Neuronal stem cell (in vitro differentiated cells): ENCODE results near the gene KRT34.
A peak's percentile ranks its signal among the peaks of the same experiment; 100 is the strongest.

Experiments
- DNase-seq: peaks from one replicate; pipeline ENCODE4 v3.0.0-alpha.2; 2013; ENCODE audit warnings: low spot score
- H2AFZ ChIP-seq: one replicate; pipeline ENCODE4 v1.6.1; 2013; ENCODE audit warnings: mild to moderate bottlenecking, low read length, inconsistent platforms
- H2AK5ac ChIP-seq: 2 replicates; pipeline ENCODE4 v1.6.1; 2013; ENCODE audit warnings: low read depth, mild to moderate bottlenecking, inconsistent platforms, low read length, moderate library complexity, mixed read lengths
- H2BK120ac ChIP-seq: 2 replicates; pipeline ENCODE4 v1.6.1; 2013; ENCODE audit warnings: low read depth, mild to moderate bottlenecking, inconsistent platforms, low read length, moderate library complexity, mixed read lengths
- H2BK12ac ChIP-seq: one replicate; pipeline ENCODE4 v1.6.1; 2013; ENCODE audit warnings: low read length, inconsistent platforms
- H2BK15ac ChIP-seq: 2 replicates; pipeline ENCODE4 v1.6.1; 2013; ENCODE audit warnings: mild to moderate bottlenecking, low read length, inconsistent platforms, mixed read lengths
- H2BK5ac ChIP-seq: one replicate; pipeline ENCODE4 v1.6.1; 2013; ENCODE audit warnings: inconsistent platforms, mild to moderate bottlenecking, low read length, moderate library complexity
- H3K14ac ChIP-seq: one replicate; pipeline ENCODE4 v1.6.1; 2013; ENCODE audit warnings: low read length, inconsistent platforms
- H3K18ac ChIP-seq: 2 replicates; pipeline ENCODE4 v1.6.1; 2013; ENCODE audit warnings: low read length, inconsistent platforms
- H3K23ac ChIP-seq: 2 replicates; pipeline ENCODE4 v1.6.1; 2013; ENCODE audit warnings: low read depth, mild to moderate bottlenecking, mixed read lengths, low read length, inconsistent platforms; ENCODE audit not compliant: poor library complexity
- H3K27ac ChIP-seq: replicated peaks from 3 replicates; pipeline ENCODE4 v1.5.1; 2013; ENCODE audit warnings: low read length, inconsistent platforms
- H3K27me3 ChIP-seq, 3 experiments: 2 replicates each; pipeline ENCODE4 v1.6.1; 2013; ENCODE audit warnings: low read length in 3 of 3, mild to moderate bottlenecking in 2 of 3, inconsistent platforms in 1 of 3, low read depth in 1 of 3, mixed read lengths in 1 of 3, moderate library complexity in 1 of 3; ENCODE audit not compliant: control insufficient read depth in 3 of 3, insufficient read depth in 3 of 3
- H3K36me3 ChIP-seq, 2 donors: replicated peaks in 1 of 2; 2 replicates each; pipeline ENCODE4 v1.6.1; 2013; ENCODE audit warnings: low read length in 2 of 2; ENCODE audit not compliant: control insufficient read depth in 2 of 2, insufficient read depth in 2 of 2
- H3K4ac ChIP-seq: 2 replicates; pipeline ENCODE4 v1.6.1; 2013; ENCODE audit warnings: inconsistent platforms, mild to moderate bottlenecking, low read length, moderate library complexity
- H3K4me1 ChIP-seq, 2 donors: 1 replicate in 1 of 2; 2 replicates in 1 of 2; pipeline ENCODE4 v1.6.1; 2013; ENCODE audit warnings: low read length in 2 of 2, low read depth in 1 of 2; ENCODE audit not compliant: control insufficient read depth in 2 of 2, insufficient read depth in 1 of 2
- H3K4me2 ChIP-seq: one replicate; pipeline ENCODE4 v1.6.1; 2013; ENCODE audit warnings: mild to moderate bottlenecking, low read length, inconsistent platforms; ENCODE audit not compliant: insufficient read depth, poor library complexity, severe bottlenecking
- H3K4me3 ChIP-seq, 2 donors: 2 replicates each; pipeline ENCODE4 v1.5.1; 2013; ENCODE audit warnings: low read length in 2 of 2, mild to moderate bottlenecking in 2 of 2, inconsistent platforms in 1 of 2, moderate library complexity in 1 of 2
- H3K79me1 ChIP-seq: one replicate; pipeline ENCODE4 v1.6.1; 2013; ENCODE audit warnings: low read depth, mild to moderate bottlenecking, inconsistent platforms, low read length, moderate library complexity
- H3K9ac ChIP-seq: one replicate; pipeline ENCODE4 v1.6.1; 2013; ENCODE audit warnings: mild to moderate bottlenecking, low read depth, low read length, inconsistent platforms; ENCODE audit not compliant: poor library complexity
- H3K9me3 ChIP-seq, 2 donors: replicated peaks in 1 of 2; 2 replicates each; pipeline versions ENCODE3 to v1.6.1; 2013; ENCODE audit warnings: low read length in 2 of 2, mild to moderate bottlenecking in 2 of 2, inconsistent platforms in 1 of 2, low read depth in 1 of 2, mixed read lengths in 1 of 2, moderate library complexity in 1 of 2; ENCODE audit not compliant: control insufficient read depth in 2 of 2, insufficient read depth in 1 of 2
- H4K8ac ChIP-seq: one replicate; pipeline ENCODE4 v1.6.1; 2013; ENCODE audit warnings: low read depth, mild to moderate bottlenecking, inconsistent platforms, low read length, moderate library complexity
- H4K91ac ChIP-seq: one replicate; pipeline ENCODE4 v1.6.1; 2013; ENCODE audit warnings: low read length, low read depth, mild to moderate bottlenecking, inconsistent platforms; ENCODE audit not compliant: poor library complexity
- WGBS, 2 donors: extraction: QIAGEN DNeasy Blood & Tissue Kit; methylation state at CpG; one replicate each; pipeline ENCODE4 v1.1.7; 2013; ENCODE audit warnings: missing lambda C conversion rate in 2 of 2, mixed read lengths in 1 of 2; ENCODE audit not compliant: insufficient read length in 2 of 2, insufficient replicate concordance in 1 of 2; ENCODE audit errors: extremely low coverage in 2 of 2; 5-methylcytosine and 5-hydroxymethylcytosine counted together

KRT34 gene

GRCh38 chr17:41339571-41340172 lies 42.4 kb downstream of the KRT34 start:
- Histone ChIP-seq H3K27me3 (no peaks in the 10 kb centered on the region), H2AK5ac (no peak overlapping the region), H4K91ac (no peak overlapping the region), H3K18ac (no peak overlapping the region), H2BK5ac (no peak overlapping the region), H2BK15ac (no peak overlapping the region), H2BK12ac (no peak overlapping the region), H3K4me1 (no peaks in the 10 kb centered on the region), H2AFZ (no peak overlapping the region), H3K4me2 (no peak overlapping the region), H3K14ac (no peak overlapping the region), H4K8ac (no peak overlapping the region), H3K9me3 (peaks cover 0 to 3% of the 10 kb centered on the region in 2 donors), H3K4ac (no peak overlapping the region), H3K23ac (no peak overlapping the region), H3K27ac (no peak overlapping the region), H3K9ac (no peak overlapping the region), H2BK120ac (no peak overlapping the region), H3K4me3 (no peak overlapping the region), H3K36me3 (no peaks in the 10 kb centered on the region), H3K79me1 (no peaks in the 10 kb centered on the region)
- no CpG with 5 or more reads among the region's 2 CpGs for WGBS, 2 donors
- no peak for DNase-seq

- Histone ChIP-seq H3K4me3 (no peak overlapping the region), H3K4me1 (no peaks in the 10 kb centered on the region), H2BK120ac (no peak overlapping the region), H3K4ac (no peak overlapping the region), H3K79me1 (no peaks in the 10 kb centered on the region), H2BK12ac (no peak overlapping the region), H3K36me3 (no peaks in the 10 kb centered on the region), H3K27ac (no peak overlapping the region), H3K9me3 (peaks cover 0 to 3% of the 10 kb centered on the region in 2 donors), H3K18ac (no peak overlapping the region), H2AK5ac (no peak overlapping the region), H4K8ac (no peak overlapping the region), H3K4me2 (no peak overlapping the region), H2BK5ac (no peak overlapping the region), H3K9ac (no peak overlapping the region), H3K23ac (no peak overlapping the region), H4K91ac (no peak overlapping the region), H3K27me3 (no peaks in the 10 kb centered on the region), H3K14ac (no peak overlapping the region), H2BK15ac (no peak overlapping the region), H2AFZ (no peak overlapping the region)
- DNase-seq, result no peak
- WGBS, 2 donors, result no CpG with 5 or more reads among the region's 5 CpGs
Observed at GRCh38 chr17:41338961-41339485, 43.1 kb downstream of the KRT34 start.

- Histone ChIP-seq H2AK5ac (no peak overlapping the region), H3K27ac (no peak overlapping the region), H3K23ac (no peak overlapping the region), H2BK12ac (no peak overlapping the region), H3K79me1 (no peaks in the 10 kb centered on the region), H3K4me2 (no peak overlapping the region), H4K91ac (no peak overlapping the region), H3K9me3 (no peaks in the 10 kb centered on the region), H3K18ac (peak overlapping the region; percentile 60), H2BK120ac (no peak overlapping the region), H3K14ac (no peak overlapping the region), H3K4me3 (no peak overlapping the region), H2AFZ (no peak overlapping the region), H4K8ac (no peak overlapping the region), H3K27me3 (no peaks in the 10 kb centered on the region), H3K36me3 (no peaks in the 10 kb centered on the region), H2BK15ac (no peak overlapping the region), H2BK5ac (no peak overlapping the region), H3K4me1 (no peaks in the 10 kb centered on the region), H3K4ac (no peak overlapping the region), H3K9ac (no peak overlapping the region)
- DNase-seq, result no peak
- WGBS, 2 donors, result no CpG with 5 or more reads among the region's 1 CpG
Observed at GRCh38 chr17:41335747-41336146, 46.4 kb downstream of the KRT34 start.

DNA sequence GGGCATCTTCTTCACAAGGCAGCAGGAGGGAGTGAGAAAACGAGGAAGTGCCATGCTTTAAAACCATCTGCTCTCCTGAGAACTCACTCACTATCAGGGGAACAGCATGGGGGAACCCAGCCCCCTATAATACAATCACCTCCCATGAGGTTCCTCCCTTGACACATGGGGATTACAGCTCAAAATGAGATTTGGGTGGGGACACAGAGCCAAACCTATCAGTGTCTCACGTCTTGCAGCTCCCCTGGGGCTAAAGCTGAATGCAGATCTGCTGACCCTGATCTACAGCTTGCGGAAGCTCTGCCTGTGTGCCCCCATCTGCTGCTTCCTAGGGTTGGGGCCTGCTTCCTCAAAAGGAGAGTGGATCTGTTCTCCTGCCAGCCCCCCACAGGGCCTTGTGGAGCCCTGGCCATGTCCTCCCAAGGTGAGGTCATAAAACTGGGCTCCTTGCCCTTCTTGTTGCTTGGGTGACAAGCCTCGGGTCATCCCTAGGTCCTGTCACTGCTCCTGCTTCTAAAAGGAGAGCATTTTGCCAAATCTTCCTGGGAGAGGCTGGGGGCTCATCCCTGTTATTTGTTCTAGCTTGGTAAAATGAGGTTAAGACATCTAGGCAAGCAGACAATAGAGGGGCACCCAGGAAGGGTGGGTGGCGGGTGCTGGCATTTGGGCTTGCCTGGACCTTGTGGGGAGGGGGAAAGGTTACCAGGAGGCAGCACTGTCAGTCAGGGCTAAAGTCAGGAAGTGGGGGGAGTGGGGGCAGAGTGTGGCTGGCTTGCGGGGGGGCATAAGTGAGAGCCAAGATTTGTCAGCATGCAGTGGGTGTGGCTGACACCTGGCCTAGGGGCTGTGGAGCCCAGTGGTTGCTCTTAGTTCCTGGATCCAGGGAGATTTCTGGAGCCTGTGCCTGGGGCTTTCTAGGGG lies 47.5 kb downstream of the KRT34 start:
- no peak overlapping the region for H3K4me3 ChIP-seq
- peak overlapping the region; percentile 77 for H3K18ac ChIP-seq
- no peak for DNase-seq
- H2BK12ac ChIP-seq, result no peak overlapping the region
- WGBS, 2 donors, result no CpG with 5 or more reads among the region's 6 CpGs
- H3K9me3 ChIP-seq, result no peaks in the 10 kb centered on the region
- H2BK5ac ChIP-seq, result no peak overlapping the region
- H2AFZ ChIP-seq, result no peak overlapping the region
- no peak overlapping the region for H3K23ac ChIP-seq
- no peak overlapping the region for H2BK15ac ChIP-seq
- H2BK120ac ChIP-seq, result no peak overlapping the region
- no peak overlapping the region for H3K14ac ChIP-seq
- no peak overlapping the region for H3K4ac ChIP-seq
- no peaks in the 10 kb centered on the region for H3K27me3 ChIP-seq
- H3K4me1 ChIP-seq, result no peaks in the 10 kb centered on the region
- H3K79me1 ChIP-seq, result no peaks in the 10 kb centered on the region
- no peak overlapping the region for H3K27ac ChIP-seq
- peak overlapping the region; percentile 68 for H4K91ac ChIP-seq
- H3K36me3 ChIP-seq, result no peaks in the 10 kb centered on the region
- peak overlapping the region; percentile 10 for H3K9ac ChIP-seq
- no peak overlapping the region for H3K4me2 ChIP-seq
- no peak overlapping the region for H2AK5ac ChIP-seq
- no peak overlapping the region for H4K8ac ChIP-seq
